ENCODE measurements around the gene RHOC. TPM values are rescaled to one million over a fixed set of nuclear protein-coding genes. Genes with fewer than 3 reads are reported as not detected.

Gene RHOC
- total RNA-seq, 1 donor from 2014 or later = 1,091 TPM

DNA sequence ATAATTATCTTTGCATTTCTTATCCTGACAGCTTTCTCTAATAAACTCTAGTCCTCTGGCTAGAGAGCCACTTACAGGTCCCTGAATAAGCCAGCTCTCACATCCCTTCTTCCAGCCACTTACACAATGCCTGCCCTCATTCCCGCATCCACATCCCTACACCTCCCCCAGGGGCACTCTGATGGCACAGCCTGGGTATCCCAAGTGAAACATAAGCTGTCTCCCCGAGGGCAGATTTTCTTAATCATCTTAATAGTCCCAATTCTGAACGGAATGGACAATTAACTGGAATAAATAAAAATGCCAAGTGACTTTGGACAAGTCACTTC, 4.9 kb downstream of the RHOC start:
- DNase-seq (ENCODE audit: low read depth, low spot score) = no peak

DNA sequence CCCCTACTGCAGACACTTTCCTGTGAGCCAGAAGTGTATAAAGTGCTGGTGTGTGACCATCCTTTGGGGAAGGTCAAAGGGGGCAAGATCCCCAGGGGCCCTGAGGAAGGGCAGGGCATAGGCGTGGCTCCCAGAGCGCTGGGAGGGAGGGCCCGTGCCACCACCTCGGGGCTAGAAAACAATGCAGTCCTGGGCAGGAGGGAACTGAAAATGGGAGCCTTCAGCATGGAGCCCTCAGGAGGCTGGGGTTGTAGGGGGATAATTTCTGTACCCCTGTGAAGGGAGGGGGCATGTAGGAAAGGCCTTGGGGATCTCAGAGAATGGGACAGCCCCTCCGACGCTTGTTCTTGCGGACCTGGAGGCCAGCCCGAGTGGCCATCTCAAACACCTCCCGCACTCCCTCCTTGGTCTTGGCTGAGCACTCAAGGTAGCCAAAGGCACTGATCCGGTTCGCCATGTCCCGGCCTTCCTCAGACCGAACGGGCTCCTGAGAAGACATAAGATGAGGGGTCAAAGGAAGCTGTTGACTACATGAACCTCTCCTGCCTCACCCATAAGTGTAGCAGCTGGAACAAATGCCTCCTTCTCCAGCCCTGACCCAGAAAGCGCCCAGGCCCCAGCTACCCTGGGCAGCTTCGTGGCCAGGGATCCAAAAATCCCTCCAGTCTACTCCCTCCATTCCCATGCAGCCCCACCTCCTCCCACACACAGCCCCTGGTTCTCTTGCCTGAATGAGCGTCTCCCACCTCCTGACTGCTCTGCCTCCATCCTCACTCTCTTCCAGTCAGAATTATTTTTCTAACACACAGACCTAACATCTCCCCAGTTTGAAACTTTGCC, 5.5 kb downstream of the RHOC start:
- no peak for DNase-seq (ENCODE audit: low read depth, low spot score)

DNA sequence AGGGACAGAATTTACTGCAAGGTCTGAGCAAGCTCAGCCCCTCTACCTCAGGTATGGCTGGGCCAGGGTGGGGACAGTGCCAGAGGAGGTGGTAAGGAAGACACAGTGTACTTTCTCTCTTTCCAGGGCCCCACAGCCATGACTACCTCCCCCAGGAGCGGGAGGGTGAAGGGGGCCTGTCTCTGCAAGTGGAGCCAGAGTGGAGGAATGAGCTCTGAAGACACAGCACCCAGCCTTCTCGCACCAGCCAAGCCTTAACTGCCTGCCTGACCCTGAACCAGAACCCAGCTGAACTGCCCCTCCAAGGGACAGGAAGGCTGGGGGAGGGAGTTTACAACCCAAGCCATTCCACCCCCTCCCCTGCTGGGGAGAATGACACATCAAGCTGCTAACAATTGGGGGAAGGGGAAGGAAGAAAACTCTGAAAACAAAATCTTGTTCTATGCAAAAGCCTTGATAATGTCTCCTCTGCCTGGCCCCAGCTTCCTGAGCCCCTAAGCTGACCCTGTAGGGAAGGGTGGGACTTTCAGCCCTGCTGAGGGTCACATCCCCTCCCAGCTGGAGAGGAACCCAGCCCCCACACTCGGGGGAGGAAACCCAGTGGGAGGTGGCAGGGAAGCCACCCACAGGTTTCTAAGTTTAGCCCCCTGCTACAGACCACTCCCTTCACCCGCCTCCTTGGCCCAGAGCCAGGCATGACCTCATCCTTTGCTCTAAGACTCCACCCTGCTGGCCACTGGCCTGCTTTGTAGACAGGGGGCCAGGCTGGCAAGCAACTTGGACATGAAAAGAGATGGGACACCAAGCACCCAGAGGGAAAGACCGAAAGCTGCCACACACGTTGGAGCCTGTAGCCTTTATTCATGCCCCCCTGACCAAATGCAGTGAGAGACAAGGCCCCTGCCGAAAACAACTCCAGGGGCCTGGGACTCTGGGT, 6.4 kb downstream of the RHOC start:
- DNase-seq (ENCODE audit: low read depth, low spot score) = peak; percentile 96

DNA sequence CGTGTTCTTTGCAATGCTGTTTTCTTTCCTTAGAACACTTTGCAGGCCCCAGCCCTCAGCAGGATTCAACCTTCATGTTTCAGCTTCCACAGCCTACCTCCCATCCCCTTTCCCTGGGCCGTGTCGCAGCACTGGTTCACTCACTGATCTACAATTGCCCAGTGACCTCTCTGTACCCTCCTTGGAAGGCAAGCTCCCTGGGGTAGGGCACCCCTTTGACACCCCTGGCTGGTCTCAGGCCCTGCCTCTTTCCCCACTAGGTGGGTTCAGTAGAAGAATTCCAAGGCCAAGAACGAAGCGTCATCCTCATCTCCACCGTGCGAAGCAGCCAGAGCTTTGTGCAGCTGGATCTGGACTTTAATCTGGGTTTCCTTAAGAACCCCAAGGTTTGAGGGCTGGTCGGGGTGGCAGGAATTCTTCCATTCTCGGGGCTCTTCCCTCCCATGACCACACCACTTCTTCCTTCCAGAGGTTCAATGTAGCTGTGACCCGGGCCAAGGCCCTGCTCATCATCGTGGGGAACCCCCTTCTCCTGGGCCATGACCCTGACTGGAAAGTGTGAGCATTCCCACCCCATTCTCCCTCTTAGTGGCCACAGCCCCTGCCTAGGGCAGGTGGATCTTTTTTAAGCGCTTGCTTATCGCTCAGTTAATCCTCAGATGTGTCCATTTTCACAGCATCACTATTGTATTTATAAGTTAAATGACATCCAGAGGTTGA, 7.3 kb downstream of the RHOC start:
- no peak for DNase-seq (ENCODE audit: low read depth, low spot score)

DNA sequence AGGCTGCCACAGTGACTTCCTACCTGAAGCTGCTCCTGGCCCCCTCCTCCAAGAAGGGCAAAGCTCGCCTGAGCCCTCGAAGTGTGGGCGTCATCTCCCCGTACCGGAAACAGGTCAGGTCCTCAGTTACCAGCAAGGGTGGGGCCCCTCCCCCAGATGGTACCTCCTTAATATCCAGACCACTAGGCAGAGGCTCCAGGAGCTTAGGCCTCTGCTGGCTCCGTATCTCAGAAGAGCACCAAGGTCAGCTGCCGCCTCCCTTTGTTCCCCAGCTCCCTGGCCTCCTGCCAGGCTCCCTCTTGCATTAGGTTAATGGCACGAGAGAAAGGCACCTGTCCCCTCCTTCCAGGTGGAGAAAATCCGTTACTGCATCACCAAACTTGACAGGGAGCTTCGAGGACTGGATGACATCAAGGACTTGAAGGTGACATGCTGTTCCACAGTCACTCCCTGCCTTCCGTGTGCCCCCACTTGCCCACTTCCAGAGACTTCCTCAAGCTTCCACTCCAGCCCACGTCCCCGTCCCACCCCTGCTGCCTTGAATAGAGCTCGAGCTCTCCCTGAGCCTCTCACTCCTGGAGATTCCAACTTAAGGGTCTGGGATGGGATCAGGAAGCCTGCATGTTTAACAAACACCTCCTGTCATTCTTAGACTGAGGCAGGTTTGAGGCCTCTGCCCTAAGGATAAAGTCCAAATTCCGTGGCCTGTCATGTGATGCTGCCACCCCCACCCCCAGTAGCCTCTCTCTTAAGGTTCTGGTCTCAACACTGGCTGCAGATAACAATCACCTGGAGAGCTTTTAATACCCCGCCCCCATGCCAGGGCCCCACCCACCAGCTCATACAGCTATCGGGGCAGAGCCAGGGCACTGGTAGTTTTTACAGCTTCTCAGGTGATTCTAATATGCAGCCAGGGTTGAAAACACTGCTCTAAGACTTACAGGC, 8.3 kb downstream of the RHOC start:
- no peak for DNase-seq (ENCODE audit: low read depth, low spot score)

DNA sequence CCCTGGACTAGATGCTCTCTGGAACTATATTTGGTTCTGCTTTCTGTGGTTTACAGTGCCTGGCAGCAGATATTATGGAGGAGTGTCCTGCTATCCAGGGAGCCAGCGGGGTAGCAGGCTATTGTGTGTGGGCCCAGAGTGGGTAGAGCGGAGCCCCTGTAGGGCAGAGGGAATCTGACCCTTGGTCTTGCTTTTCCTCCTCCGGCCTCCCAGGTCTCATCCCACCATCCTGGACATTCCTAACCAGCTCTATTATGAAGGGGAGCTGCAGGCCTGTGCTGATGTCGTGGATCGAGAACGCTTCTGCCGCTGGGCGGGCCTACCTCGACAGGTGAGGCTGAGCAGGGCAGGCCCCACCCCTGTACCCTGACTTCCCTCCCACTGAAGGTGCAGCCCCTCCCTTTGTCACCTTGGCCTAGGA, 9.1 kb downstream of the RHOC start:
- DNase-seq (ENCODE audit: low read depth, low spot score) = no peak

DNA sequence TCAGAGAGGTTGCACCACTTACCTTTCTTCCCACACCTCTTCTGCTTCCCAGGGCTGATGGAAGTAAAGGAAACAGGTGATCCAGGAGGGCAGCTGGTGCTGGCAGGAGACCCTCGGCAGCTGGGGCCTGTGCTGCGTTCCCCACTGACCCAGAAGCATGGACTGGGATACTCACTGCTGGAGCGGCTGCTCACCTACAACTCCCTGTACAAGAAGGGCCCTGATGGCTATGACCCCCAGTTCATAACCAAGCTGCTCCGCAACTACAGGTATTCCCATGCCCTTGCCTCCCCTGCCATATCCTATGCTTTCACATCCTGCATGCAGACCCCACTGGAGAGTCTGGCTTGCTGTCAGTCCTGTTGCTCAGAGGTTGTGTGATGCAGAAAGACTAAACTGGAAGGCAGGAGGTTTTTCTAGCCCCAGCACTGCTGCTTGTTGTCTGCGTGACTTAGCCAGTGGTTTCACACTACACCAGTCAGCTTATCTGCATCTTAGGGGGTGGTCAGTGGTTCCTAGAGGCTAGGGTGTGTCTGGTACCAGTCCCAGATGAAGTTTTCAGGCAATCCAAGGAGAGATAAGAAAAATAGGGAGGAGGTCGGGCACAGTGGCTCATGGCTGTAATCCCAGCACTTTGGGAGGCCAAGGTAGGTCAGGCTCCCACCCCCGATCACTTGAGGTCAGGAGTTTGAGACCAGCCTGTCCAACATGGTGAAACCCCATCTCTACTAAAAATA, 10.2 kb downstream of the RHOC start:
- DNase-seq (ENCODE audit: low read depth, low spot score) = no peak

DNA sequence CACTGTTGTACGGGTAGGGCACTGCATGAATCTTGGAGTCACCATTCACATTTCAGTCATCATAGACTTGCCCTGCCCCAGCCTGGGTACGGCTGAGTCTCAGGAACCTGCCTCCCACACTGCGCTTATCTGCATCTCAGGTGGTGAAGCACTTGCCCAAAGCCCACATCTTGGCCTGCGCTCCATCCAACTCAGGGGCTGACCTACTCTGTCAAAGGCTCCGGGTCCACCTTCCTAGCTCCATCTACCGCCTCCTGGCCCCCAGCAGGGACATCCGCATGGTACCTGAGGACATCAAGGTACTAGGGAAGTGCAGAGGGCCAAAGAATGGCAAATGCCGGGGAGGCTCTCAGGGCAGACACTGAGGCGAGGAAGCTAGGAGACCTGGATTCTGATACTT, 11.7 kb downstream of the RHOC start:
- DNase-seq (ENCODE audit: low read depth, low spot score) = no peak

DNA sequence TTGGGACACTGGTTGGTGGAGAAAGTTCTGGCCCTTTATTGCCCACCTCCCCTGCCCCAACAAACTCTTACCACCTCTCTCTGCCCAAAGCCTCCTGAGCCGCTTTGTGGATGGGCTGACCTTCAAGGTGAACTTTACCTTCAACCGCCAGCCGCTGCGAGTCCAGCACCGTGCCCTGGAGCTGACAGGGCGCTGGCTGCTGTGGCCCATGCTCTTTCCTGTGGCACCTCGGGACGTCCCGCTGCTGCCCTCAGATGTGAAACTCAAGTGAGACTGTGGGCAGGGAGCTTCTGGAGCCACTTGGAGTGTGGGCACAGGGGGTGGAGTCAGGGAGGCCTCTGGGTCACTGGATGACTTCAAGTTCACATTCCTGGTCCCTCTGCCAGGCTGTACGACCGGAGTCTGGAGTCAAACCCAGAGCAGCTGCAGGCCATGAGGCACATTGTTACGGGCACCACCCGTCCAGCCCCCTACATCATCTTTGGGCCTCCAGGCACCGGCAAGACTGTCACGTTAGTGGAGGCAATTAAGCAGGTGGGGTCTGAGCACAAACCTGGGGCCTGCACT, 12.5 kb downstream of the RHOC start:
- no peak for DNase-seq (ENCODE audit: low read depth, low spot score)

DNA sequence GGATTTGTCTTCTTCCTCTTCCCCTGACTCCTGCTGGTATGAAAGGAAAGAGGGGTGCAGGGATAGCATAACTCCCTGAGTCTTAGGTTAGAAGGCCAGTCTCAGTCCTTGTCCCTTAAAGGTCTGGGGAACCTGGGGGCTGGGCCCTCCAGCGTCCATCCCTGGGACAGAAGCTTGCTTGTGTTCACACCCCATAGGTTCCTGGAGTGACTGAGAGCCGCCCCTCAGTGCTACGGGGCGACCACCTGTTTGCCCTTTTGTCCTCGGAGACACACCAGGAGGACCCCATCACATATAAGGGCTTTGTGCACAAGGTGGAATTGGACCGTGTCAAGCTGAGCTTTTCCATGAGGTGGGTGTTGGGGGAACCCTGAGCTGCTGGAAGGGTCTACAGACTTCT, 13.1 kb downstream of the RHOC start:
- DNase-seq (ENCODE audit: low read depth, low spot score) = no peak

DNA sequence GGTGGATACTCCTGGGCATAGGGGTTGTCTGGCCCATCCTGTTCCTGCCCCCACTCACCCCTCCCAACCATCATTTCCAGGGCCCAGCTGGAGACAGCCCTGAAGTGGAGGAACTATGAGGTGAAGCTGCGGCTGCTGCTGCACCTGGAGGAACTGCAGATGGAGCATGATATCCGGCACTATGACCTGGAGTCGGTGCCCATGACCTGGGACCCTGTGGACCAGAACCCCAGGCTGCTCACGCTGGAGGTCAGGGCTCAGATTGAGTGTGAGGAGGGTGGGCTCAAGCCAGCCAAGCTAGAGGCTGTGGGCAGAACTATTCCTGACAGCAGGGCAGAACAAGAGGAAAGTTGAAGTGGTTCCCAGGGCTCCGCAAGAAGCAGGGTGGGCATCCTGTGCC, 14.2 kb downstream of the RHOC start:
- no peak for DNase-seq (ENCODE audit: low read depth, low spot score)

DNA sequence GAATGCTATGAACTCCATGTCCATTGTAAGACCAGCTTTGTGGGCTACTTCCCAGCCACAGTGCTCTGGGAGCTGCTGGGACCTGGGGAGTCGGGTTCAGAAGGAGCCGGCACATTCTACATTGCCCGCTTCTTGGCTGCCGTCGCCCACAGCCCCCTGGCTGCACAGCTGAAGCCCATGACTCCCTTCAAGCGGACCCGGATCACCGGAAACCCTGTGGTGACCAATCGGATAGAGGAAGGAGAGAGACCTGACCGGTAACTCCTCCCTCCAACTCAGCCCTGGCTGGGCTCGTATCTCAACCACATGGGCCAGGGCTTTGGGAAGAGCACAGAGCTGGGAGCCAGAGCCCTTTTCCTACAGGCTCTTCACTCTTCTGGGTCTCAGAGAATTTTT, 17.1 kb downstream of the RHOC start:
- DNase-seq (ENCODE audit: low read depth, low spot score) = no peak

DNA sequence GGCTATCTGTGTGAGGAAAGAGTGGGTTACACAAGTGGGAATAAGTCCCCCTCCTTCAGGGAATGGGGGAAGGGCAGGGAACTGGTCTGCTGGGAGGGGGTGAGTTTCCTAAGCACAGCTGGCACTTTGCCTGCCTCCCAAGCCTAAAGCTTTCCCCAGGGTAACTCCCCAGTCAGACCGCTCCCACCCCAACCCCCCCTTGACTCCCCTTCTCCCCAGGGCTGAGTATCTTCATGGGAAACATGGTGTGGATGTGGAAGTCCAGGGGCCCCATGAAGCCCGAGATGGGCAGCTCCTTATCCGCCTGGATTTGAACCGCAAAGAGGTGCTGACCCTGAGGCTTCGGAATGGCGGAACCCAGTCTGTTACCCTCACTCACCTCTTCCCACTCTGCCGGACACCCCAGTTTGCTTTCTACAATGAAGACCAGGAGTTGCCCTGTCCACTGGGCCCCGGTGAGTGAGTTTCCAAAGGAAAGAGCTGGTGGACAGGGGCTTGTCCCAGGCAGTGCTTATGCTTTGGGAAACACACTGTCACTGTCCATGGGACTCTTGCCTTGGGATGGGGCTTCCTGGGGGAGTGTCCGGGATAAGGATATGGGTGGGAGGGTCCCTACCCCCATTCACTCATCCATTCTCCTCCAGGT, 17.6 kb downstream of the RHOC start:
- DNase-seq (ENCODE audit: low read depth, low spot score) = no peak

DNA sequence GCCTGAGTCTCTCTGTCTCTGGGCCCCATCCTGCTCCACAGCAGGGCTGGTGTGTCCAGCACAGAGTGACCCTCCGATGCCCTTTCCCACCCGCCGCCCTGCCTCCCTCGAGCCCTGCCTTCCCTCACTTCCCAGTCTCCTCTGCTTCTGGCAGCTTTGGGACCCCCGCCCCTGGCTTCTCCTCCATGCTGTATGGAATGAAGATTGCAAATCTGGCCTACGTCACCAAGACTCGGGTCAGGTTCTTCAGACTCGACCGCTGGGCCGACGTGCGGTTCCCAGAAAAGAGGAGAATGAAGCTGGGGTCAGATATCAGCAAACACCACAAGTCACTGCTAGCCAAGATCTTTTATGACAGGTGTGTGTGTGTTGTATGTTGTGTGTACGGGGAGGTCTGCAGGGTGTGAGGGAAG, 18.1 kb downstream of the RHOC start:
- DNase-seq (ENCODE audit: low read depth, low spot score) = no peak

DNA sequence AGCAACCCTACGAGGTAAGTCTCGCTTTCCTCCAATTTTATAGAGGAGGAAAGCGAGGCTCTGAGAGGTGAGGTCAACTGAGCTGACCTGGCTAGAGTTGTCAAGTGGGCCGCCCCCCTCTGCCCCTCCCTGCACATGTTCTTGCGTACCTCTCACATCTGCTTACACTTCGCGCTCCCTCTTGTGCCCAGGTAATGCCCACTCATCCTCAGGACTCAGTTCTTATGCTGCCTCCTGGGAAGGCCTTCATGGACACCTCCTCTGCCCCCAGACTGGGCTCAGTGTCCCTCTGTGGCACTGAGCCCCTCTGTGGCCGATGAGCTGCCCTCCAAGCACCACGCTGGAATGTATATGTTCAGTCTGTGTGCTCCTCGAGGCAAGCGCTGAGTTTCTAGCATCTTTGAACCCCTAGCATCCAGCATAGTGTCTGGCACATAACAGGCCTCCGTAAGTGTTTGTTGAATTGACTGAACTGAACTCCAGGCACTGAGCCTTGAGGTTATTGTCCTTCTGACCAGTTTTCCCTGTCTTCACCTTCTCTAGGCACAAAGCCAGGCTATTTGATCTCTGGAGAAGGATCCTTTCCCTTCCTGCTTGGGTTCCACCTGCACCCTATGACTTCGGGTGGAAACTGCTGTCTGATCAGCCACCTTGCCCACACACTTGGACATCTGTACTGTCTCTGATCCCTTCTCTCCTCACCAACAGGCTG, 19.0 kb downstream of the RHOC start:
- no peak for DNase-seq (ENCODE audit: low read depth, low spot score)

DNA sequence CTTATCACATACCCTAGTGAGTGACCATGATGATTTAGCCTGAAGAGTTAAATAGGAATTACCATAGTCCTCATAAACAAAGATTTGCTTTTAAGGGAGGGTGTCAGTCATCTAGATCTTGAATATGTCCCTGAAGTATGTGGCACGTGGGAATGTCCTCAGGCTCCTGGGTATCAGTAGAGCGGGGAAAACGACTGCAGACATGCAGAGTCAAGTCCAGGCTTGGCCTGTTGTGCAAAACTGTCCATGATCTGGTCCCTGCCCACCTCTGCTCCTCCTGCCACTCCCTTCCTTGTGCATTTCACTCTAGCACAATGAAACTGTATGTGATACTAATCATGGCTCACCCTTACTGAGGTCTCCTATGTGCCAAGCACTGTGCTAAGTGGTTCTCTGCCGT, 19.6 kb downstream of the RHOC start:
- DNase-seq (ENCODE audit: low read depth, low spot score) = no peak

DNA sequence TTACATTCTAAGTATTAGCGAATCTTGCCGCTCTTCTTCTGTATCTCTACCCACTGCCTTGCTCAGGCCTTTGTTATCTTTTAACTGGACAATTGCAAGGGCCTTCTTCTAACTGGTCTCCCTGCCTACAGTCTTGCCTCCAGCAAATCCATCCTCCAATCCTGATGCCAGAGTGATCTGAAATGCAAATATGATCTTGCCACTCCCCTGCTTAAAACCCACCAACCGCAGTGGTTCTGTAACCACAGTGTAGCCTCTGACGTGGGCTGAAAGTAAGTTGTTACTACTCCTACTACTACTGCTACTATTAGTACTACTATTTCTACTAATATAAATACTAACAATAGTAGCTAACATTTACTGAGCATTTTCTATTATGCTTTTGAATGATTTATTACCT, 20.1 kb downstream of the RHOC start:
- no peak for DNase-seq (ENCODE audit: low read depth, low spot score)

DNA sequence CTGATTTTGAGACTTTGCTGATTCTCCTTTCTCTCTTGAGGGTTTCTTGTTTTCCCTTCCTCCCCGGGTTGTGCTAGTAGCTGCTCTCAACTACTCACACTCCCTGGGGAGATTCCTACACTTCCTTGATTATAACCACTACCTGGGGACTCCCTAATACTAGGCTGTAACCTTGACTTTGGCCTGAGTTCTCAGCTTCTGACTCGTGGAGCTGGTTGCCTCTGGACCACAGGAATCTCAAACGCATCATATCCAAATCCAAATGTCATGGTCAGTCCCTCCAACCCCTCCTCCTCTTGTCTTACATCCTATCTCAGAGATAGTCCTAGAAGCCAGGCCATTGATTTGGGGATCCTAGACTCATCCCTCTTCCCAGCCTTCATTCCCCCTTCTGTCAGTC, 20.5 kb downstream of the RHOC start:
- DNase-seq (ENCODE audit: low read depth, low spot score) = no peak

DNA sequence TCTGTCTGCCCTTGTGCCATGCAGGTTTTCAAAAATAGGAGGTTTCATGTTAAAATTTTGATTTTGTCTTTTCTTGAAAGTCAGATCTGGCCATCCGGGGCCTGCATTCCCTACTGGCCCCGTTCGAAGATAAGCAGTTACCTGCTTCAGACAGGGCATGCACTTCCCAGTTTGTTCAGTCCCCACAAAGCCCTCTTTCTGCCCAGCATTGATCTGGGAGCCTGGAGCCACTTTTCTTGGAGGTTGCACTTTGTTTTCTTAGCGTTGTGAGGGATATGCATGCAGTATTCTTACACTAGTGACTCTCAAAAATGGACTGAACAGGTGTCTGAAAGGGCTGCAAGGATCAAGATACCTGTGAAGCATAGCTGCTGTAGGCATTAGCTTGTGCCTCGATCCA, 21.0 kb downstream of the RHOC start:
- DNase-seq (ENCODE audit: low read depth, low spot score) = no peak

Data from pulmonary artery endothelial cell (primary cell).